Upper lobe of right lung (tissue), 1 donor: ENCODE measurements around the gene APBB2. TPM values are rescaled to one million over a fixed set of nuclear protein-coding genes. Genes with fewer than 3 reads are reported as not detected.

ENCODE experiments used
- ATAC-seq: fragments of 200-7000 bp; cut with Tn5 transposase; one replicate; pipeline ENCODE4 v1.9.1; 2020; ENCODE audit warnings: mild to moderate bottlenecking, moderate library complexity
- DNase-seq: peaks from one replicate; pipeline ENCODE4 v3.0.0-alpha.2; 2020
- H3K27ac ChIP-seq: fragments of 200-600 bp; one replicate; pipeline ENCODE4 v1.8.0; 2022
- H3K27me3 ChIP-seq: fragments of 200-600 bp; one replicate; pipeline ENCODE4 v1.8.0; 2022; ENCODE audit warnings: mild to moderate bottlenecking
- H3K36me3 ChIP-seq: fragments of 200-600 bp; one replicate; pipeline ENCODE4 v1.8.0; 2022
- H3K4me1 ChIP-seq: fragments of 200-600 bp; one replicate; pipeline ENCODE4 v1.8.0; 2022
- H3K4me3 ChIP-seq: fragments of 200-600 bp; one replicate; pipeline ENCODE4 v1.8.0; 2022; ENCODE audit warnings: mild to moderate bottlenecking
- H3K9me3 ChIP-seq: fragments of 200-600 bp; one replicate; pipeline ENCODE4 v1.8.0; 2022
- CTCF ChIP-seq: fragments of 200-600 bp; IDR thresholded peaks from one replicate; pipeline ENCODE4 v1.8.0; 2022; ENCODE audit warnings: antibody characterized with exemption
- intact Hi-C: fragments of 100-400 bp; cut with DNase I; formaldehyde crosslinking; loops from one replicate; pipeline ENCODE4 v1.11.0; 2022
- total RNA-seq: library from RNA; stranded (reverse); fragmentation: NEBNext Ultra II Directional; extraction: Animal tissue kit (Norgen Biotek cat#: 25700); gene quantifications from one replicate; pipeline ENCODE4 v1.2.1, GENCODE V29; 2021
- donor health status: DM: no; HTN: yes; CAD: no; lungs with severe emphysema.

APBB2 gene
- total RNA-seq, 1 donor from 2014 or later = 88.2 TPM

- DNase-seq (no peak), ATAC-seq (no peak)
- intact Hi-C loops = no loop called here
- H3K9me3 ChIP-seq = no peaks in the 10 kb centered on the region
- H3K27me3 ChIP-seq = no peaks in the 10 kb centered on the region
- H3K4me1 ChIP-seq = peaks cover 43% of the 10 kb centered on the region
- H3K27ac ChIP-seq = no peak overlapping the region
- H3K4me3 ChIP-seq = no peak overlapping the region
- no peak for TF ChIP-seq CTCF
- no peaks in the 10 kb centered on the region for H3K36me3 ChIP-seq
Observed at GRCh38 chr4:41183021-41183553, 31.3 kb downstream of the APBB2 start.

DNA sequence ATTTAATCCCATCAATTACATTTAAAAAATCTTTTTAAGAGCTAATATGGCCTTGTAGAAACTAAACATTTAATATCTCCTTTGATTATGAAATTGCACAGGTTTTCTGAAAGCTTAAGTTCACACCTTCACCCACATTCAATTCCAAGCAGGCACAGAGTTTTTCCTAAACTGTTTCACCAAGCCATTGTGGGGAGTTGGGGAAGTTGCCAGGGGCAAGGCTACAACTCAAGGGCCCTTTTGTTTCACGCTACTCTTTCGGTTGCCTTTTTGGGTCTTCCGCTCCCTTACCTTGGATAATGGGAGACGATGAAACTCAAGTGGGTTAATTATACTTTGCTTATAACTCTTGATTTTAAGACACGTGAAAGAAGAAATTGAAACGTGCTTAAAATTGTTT is 33.3 kb downstream of the APBB2 start:
- Histone ChIP-seq H3K4me1 (peaks cover 50% of the 10 kb centered on the region), H3K4me3 (no peak overlapping the region), H3K27me3 (no peaks in the 10 kb centered on the region), H3K27ac (no peak overlapping the region), H3K9me3 (no peaks in the 10 kb centered on the region), H3K36me3 (no peaks in the 10 kb centered on the region)
- ATAC-seq (no peak), DNase-seq (no peak)
- intact Hi-C loops = no loop called here
- no peak for TF ChIP-seq CTCF

GRCh38 chr4:41179498-41180195 is 34.7 kb downstream of the APBB2 start:
- peaks cover 42% of the 10 kb centered on the region for H3K4me1 ChIP-seq
- H3K4me3 ChIP-seq = no peak overlapping the region
- H3K27ac ChIP-seq = no peak overlapping the region
- H3K9me3 ChIP-seq = no peaks in the 10 kb centered on the region
- intact Hi-C loops = no loop called here
- no peaks in the 10 kb centered on the region for H3K36me3 ChIP-seq
- H3K27me3 ChIP-seq = no peaks in the 10 kb centered on the region
- ATAC-seq (no peak), DNase-seq (no peak)
- no peak for TF ChIP-seq CTCF

DNA sequence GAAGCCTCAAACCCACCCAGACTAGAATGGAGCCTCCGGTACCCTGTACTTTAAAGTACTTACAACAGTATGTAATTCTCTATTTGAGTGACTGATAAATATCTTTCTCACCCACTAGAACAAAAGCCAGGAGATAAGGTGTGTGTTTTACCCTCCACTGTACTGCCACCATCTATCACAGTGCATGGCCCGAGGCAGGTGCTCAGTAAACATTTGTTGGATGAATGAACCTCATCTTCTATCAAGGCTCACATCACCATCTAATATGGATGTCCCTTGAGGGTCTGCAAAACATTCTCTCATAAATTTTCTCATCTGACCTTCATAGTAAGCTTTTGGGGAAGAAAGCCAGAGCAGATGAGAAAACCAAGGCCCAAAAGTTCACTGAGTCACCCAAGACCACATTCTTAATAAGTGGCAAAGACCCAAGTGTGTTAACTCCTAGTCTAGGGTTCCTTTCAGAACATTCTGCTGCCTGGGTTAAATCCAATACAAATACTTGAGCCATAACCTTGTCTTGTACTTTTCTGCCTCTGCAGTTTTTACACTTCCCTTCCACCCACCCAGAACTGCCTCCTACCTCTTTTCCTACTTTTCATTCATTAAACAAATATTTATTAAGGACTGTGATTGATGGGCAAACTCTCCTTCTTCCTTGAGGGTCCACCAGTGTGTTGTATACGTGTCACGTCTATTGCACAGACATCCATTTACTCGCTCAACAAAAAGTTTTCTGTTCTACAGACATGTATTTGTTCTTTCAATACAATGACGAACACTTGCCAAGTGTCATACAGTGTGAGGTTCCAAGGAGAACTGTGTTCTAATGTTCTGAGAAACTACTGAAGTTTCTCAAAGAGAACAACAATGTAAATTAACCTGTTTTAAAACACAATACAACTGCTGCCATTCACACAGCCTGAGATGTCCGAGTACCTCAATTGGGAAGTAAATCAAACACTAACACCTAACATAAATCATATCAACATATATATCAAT is 35.7 kb downstream of the APBB2 start:
- no peak for TF ChIP-seq CTCF
- Histone ChIP-seq H3K9me3 (no peaks in the 10 kb centered on the region), H3K4me1 (peaks cover 40% of the 10 kb centered on the region), H3K36me3 (no peaks in the 10 kb centered on the region), H3K27me3 (no peaks in the 10 kb centered on the region), H3K27ac (peak overlapping the region; percentile 4), H3K4me3 (no peak overlapping the region)
- ATAC-seq (peak; percentile 70), DNase-seq (no peak)
- intact Hi-C loops = no loop called here

- H3K27ac ChIP-seq = no peak overlapping the region
- peaks cover 40% of the 10 kb centered on the region for H3K4me1 ChIP-seq
- ATAC-seq (no peak), DNase-seq (no peak)
- no peak for TF ChIP-seq CTCF
- no peaks in the 10 kb centered on the region for H3K9me3 ChIP-seq
- H3K36me3 ChIP-seq = no peaks in the 10 kb centered on the region
- no peaks in the 10 kb centered on the region for H3K27me3 ChIP-seq
- no peak overlapping the region for H3K4me3 ChIP-seq
- intact Hi-C loops = no loop called here
Observed at GRCh38 chr4:41177016-41177415, 37.3 kb downstream of the APBB2 start.
